Uterus (tissue), 2 donors: ENCODE results near the gene NBEAL2.

Source experiments
- POLR2A ChIP-seq, 2 donors: fragments of 450-650 bp; IDR thresholded peaks; one replicate each; pipeline ENCODE4 v1.6.1; 2016; ENCODE audit warnings: antibody characterized with exemption in 2 of 2, mild to moderate bottlenecking in 1 of 2, moderate library complexity in 1 of 2
- TF ChIP-seq, protein P1 (sequence below), 4 experiments: fragments of 200-600 bp in 2 of 4; fragments of 450-650 bp in 2 of 4; sonication (generic) in 2 of 4; IDR thresholded peaks; one replicate each; pipeline ENCODE4 v1.5.1; 2016 to 2019; ENCODE audit warnings: antibody characterized with exemption in 4 of 4, mild to moderate bottlenecking in 2 of 4, moderate library complexity in 1 of 4

DNA sequence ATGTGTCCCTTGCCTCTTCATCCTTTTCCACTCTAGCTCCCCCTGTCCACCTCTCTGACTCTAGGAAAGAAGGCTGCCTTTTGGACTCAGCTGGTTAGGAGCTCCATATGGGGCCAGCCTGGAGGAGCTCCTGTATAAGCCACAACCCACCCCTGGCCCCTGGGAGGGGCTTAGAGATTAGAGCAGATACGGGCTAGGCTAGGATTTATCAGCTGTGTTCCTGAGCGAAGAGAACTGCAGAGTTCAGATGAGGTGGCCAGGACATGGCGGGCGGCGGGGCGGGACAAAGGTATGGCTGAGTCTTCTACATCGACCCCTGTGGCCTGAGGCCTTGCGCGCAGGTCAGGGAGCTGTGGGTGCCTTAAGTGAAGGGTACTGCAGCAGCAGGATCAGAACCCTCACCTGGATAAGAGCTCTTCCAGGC lies 7.9 kb downstream of the NBEAL2 start:
- TF ChIP-seq, protein P1, sequence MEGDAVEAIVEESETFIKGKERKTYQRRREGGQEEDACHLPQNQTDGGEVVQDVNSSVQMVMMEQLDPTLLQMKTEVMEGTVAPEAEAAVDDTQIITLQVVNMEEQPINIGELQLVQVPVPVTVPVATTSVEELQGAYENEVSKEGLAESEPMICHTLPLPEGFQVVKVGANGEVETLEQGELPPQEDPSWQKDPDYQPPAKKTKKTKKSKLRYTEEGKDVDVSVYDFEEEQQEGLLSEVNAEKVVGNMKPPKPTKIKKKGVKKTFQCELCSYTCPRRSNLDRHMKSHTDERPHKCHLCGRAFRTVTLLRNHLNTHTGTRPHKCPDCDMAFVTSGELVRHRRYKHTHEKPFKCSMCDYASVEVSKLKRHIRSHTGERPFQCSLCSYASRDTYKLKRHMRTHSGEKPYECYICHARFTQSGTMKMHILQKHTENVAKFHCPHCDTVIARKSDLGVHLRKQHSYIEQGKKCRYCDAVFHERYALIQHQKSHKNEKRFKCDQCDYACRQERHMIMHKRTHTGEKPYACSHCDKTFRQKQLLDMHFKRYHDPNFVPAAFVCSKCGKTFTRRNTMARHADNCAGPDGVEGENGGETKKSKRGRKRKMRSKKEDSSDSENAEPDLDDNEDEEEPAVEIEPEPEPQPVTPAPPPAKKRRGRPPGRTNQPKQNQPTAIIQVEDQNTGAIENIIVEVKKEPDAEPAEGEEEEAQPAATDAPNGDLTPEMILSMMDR (IDR thresholded peaks at IDR 0.05): no peak
- no peak for TF ChIP-seq POLR2A (IDR thresholded peaks at IDR 0.05)
